Stimulated activated CD8-positive, alpha-beta memory T cell treated with anti-CD3 and anti-CD28 coated beads, Interleukin-15, amount 100 ng/mL, for 24 hours (primary cell): ENCODE results near the gene PLCB2.

Source experiments
- DNase-seq: peaks from one replicate; pipeline ENCODE4 v3.0.0-alpha.2; 2020; ENCODE audit warnings: low read depth

Gene PLCB2

DNA sequence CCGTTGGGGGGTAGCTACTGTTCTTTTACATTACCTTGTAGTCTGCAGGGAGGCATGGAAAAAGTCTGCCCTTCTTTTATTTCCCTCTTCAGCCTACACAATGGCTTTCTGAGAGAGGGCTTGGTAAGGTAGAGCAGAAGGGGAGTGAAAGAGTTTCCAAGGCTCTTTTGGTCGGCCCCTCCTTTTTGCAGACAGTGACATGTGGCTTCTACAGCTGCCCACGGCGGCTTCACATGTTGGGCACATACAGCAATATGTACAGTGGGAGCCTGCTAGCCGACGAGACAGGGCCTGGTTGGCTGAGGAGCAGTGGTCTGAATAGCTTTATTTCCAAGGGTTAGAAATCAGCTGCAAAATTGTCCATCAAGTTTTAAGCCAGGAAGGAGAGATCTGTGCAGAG lies 19.7 kb upstream of the PLCB2 start:
- no peak for DNase-seq

DNA sequence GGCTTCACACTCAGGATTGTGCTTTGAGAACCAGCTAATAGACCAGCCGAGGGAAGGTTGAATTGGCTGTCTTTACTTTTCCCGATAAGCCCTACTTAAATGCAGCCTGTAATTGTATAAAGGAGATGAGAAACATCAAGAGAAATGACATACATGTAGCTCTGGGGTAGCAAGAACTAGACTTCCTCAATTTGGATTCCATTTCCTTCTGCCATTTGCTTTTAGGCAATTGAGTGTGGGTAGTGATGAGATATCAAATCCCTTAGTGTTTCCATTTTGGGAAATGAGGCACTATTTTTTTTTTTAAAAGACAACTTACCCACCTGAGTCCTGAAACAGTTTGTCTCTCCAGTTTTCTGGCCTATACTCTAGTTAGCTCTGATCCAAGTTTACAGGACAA lies 18.0 kb upstream of the PLCB2 start:
- no peak for DNase-seq

DNA sequence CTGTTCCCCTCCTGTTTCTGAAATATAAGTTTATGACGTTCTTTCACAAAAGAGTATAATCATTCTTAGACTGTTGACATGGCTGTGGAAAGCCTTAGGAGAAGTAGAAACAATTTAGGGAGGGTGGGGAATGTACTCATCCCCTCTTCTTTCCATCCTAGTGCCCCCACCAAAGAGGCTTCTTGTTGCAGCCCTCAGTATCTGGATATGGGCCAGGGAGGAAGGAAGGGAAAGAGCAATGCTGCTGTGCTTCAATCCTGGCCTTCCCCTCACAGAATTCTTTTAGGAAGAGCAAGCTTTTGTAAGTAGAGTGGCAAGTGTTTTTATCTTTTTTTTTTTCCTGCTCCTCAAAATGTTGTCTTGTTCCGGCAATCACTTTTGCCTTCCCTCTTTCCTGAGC lies 17.5 kb upstream of the PLCB2 start:
- DNase-seq = no peak

DNA sequence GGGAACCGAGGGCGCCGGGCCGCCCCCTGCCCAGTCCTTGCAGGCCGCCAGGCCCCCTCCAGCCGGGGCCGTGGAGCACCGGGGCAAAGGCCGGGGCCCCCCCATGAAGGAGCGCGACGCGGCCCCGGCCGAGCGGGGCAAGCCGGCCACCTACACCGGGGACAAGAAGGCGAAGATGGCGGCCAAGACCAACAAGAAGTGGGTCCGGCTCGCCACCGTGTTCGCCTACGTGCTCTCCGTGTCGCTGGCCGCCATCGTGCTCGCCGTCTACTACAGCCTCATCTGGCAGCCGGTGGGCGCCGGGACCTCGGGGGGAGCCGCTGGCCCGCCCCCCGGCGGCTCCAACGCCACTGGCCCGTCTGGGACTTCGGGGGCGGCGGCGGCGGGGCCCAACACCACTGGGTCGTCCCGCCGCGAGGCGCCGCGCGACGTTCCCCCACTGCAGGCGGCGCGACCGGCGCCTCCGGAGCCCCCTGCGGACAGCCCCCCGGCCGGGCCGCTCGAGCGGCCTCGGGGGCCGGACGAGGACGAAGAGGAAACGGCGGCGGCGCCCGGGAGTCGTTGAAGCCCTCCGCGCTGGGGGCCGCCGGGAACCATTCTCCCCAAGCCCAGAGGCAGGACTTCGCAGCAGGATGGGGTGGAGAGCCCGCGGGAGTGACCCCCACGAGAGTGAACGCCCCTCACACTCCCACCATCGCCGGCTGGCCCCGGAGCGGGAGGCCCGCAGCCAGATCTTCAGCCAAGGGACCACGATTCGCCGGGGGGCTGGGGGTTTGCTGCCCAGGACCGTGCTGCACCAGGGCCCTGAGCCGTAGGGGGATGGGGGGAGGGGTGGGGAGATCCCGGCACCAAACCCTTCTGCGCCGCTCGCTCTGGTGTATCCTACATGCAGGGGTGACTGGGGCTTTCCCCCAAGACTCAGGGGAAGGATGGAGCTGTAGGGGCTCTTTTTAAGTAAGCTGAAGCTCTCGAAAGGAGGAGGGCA lies 16.5 kb upstream of the PLCB2 start:
- DNase-seq = no peak

DNA sequence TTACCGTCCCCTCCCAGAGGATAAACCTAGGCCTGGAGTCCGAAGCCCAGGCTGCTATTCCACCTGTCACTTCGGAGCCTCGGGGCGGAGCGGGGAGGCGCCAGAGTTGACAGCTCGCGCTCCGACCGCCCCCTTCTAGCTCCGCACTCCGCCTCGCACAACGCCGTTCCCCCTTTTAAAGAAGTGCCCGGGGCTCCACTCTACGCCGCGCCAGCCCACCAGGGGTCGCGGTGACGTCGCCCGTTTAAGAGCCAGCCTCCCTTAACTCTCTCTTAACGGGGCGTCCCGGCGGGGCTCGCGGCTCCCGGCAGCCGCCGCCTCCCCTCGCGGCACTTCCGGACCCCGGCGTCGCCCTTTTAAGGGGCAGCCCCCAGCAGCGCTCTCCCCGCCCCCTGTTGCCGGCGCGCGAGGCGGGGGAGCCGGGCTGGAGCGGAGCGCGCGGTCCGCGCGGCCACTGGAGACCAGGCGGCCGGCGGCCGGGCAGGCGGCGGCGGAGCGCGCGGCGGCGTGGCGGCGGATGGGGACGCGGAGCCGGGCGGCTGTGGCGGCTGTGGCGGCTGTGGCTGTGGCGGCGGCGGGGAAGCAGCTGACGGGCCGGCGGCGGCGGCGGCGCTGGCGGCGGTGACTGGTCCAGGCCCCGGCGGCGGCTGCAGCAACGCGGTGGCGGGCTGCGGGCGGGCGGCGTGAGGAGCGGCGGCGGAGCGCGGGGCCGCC lies 15.7 kb upstream of the PLCB2 start, which contains the start of gene INAFM2:
INAFM2 (plus strand) TSS at position 454 of the 714 bp plus-strand sequence. CDS start 364 bp downstream, outside the sequence.
- DNase-seq = peak; percentile 85

DNA sequence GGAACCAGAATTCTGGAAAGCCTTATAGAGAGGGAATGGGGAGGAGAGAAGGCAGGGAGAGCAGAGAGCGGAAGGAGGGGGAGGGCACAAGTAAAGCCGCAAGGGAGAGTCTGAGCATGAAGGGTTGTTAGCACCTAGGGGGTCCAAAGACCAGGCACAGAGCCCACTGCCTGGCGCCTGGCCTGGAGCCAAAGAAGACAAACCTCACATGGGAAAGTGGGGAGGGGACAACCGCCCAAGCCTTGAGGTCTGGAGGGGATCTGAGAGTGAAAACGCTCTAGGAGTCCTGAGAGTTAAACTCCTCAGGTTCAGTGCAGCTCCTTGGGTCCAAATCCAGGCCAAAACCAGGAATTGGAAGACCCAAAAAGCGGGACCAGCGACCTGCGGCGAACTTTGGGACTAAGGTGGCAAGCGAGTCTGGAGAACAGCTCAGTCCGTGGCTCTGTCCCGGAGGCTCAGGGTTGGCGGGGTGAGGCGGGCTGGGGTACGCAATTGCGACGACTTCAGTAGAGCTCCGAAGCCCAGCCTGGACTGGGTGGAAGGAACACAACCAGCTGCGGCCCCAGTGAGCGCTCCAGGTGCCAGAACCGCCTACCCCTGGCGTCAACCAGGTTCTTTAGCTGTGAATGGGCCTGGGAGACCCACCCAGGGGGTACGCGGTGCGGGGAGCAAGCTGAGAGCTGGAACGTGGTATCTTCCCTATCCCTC lies 14.9 kb upstream of the PLCB2 start:
- no peak for DNase-seq

DNA sequence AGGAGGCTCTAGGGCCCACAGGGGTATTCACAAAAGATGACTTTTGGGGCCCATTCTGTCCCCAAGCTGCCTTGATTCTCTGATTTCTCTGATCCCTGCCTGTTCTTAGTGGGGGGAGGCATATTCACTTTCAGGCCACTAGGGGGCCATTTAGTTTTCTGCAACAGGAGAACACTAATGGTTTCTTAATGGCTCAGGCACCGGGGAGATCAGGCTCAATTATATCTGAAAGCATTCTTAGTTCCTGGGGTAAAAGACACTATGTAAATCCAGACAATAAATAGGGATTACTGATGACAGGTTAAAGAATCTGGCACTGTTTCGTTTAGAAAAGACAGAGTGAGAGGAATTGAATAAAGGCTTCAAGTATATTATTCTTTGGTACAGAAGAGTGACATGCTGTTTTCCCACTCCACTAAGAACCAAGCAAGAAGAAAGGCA lies 13.2 kb upstream of the PLCB2 start:
- no peak for DNase-seq

DNA sequence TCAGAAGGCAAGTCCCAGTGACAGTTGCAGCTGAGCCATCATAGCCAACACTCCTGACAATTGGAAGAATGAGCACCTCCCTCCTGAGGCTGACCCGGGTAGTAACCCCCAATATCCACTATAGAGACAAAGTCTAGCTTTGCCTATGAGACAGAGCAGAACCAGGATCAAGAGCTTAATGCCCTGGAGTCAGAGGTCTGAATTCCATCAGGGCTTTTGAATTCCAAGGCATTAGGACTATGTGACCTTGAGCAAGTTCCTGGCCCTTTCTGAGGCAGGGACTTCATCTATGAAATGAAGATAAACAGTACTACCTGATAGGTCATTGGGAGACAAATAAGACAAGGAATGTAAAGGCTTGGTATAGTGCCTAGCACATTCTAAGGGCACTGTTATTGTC lies 12.7 kb upstream of the PLCB2 start:
- no peak for DNase-seq

DNA sequence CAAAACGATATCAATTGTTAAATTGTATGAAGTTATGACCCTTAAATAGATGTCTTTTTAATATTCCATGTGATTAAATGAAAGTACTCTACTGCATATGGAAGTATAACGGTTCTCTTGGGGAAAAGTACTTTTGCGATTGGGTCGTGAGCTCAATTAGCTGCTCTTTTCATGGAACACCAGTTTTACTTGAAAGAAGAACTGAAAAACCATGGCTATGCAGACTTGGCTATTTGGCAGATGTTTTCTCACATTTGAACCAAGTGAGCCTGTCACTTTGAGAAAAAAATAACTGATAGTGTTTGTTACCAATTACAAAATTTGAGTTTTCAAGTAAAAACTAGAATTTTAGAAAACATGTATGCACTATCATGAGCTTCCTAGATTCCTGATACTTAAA lies 9.8 kb upstream of the PLCB2 start:
- DNase-seq = no peak

DNA sequence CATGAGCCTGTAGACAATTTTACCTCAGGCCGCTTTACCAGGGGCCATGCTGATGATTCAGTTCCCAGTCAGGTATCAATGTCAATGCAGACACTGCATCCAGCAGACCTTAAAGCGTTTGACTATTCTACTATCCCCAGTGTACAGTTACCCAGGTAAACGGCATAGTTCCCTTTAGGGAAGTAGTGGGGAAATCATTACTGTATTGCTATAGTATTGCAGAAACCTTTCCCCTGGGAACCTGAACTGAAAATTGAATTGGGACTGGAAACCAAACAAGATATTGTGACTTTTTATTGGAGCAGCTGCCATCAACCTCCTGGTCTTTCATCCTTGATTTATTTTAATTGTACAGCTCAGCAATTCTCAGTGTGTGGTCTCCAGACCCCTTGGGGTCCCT lies 9.2 kb upstream of the PLCB2 start:
- no peak for DNase-seq

DNA sequence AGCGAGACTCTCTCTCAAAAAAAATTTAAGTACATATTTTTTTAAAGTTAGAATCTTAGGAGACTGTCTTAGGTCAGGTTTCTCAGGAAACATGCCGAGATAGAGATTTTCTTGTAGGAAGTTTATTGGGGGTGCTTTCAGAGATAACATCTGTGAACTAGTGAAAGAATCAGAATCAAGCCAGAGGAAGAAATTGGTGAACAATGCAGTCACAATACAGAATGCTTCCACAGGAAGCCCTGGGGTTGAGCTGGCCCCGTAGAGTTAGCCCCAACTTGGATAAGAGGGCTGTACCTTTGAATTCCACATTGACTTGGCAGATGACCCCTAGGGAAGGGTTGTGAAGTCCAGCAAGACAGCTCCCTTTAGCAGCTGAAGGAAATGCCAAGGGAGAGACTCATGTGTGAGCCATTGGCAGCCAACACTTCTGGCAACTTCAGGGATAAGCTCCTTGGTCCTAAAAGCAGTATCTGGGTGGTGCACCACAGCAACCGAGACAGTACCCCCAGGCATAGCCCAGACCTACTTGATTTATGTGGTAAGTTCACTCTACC lies 7.1 kb upstream of the PLCB2 start:
- no peak for DNase-seq

DNA sequence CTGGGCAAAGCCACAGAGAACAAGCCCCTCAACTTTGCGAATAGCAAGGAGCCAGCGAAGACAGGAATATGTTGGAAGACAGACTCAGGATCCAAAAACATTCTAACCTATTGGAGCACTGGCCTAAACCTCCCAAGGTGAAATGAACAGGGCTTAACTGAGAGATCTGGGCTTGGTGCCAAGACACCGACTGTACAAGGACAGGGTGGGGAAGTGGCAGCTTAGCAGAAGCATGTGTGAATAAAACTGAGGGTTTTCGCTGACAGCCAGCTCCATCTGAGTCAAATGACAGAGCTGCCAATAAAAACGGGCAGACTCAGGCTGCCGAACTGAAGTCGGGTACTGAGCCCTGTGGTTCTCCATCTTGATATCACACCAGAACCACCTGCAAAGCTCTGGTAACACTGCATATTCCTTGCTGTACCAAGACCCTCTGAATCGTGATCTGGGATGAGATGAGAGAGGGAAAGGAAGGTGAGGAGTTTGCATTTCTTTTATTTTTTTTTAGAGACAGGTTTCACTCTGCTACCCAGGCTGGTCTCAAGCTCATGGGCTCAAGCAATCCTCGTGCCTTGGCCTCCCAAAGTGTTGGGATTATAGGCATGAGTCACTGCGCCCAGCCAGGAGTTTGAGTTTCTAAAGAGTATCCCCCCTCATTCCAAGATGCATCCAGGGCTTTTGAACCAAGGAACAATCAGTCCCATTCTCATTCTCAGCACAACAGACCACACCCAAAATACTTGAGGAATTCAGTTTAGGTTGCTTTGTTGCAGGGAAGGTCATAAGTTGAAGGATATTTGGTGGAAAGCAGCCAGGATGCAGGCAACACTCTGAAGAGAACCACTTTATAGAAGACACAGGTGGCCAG lies 6.0 kb upstream of the PLCB2 start:
- no peak for DNase-seq

DNA sequence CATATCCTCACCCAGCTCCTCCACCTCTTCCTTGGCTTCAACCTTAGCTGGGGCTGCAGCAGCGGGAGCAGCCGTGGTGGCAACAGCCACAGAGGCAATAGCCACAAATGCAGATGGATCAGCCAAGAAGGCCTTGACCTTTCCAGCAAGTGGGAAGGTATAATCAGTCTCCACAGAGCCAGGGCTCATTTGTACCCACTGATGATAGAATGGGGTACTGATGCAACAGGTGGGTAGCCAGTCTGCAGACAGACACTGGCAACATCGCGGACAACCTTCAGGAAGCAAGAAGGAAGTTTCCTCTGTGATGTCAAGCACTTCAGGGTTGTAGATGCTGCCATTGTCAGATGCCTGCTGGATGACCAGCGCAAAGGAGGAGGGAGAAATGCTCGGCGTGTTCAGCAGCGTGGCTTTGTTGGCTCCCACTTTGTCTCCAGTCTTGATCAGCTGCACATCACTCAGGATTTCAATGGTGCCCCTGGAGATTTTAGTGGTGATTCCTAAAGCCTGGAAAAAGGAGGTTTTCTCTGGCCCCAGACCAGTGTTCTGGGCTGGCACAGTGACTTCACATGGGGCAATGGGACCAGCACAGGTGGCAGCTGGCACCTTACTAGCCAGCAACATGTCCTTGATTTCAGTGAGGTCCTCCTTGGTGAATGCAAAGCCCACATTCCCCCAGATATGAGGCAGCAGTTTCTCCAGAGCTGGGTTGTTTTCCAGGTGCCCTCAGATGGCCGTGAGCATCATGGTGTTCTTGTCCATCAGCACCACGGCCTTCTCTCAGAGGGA lies 4.8 kb upstream of the PLCB2 start:
- DNase-seq = no peak

DNA sequence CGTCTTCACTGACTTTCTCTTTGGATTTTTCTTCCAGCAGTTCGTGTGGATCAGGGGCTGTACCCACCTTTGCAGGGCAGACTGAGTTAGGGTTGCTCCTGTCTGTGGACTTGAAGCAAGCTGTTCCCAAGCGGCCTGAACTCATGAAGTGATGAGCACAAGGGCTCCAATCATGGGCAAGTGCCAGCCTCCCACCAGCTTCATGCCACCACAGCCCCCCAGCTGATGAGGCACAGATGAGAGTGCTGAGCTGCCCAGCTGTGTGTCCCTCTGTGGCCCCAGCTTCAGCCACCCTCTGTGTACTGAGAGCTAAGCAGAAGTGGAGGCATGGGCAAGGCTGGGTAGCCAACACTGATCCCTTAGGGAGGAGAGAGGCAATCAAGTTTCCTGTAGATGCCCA lies 3.3 kb upstream of the PLCB2 start:
- no peak for DNase-seq

DNA sequence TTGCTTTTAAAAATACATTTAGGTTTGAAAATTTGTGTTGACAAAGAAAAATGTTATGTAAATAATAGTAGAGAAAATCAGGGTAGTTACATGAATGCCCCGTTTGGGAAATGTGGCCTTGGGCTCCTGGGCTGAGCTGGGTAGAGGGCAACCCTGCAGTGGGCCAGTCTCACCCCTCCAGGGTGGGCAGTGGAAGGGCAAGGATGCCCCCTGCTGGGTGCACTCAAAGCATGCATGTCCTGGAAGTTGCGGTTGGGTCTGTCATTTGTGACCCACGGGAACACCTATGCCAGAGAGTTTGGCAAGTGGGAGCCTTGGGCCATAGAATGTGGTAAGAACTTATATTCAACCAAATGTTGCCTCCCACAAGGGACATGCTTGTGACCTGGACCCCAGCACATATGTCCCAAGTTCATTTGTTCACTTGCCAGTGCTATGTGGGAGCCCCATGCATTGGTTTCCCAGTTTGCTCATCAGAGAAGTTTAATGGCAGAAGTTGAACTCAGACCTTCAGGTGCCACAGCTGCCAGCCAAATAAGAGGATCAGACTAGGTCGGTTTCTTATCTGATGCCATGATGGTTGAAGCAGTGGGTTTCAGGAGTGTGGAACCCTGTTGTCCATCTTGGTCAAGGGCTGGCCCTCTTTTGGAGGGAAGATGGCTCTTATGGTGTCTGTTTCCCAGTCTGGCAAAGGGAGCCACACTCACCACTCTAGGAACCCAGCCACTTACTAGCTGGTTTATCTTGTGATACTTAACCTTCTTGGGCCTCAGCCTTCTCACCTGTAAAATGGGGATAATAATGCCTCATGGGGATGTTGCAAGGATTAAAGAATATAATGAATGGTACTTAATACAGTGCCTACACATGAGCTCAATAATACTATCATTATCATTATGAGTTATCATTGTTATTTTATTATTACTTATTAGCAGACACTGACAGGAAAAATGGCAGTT lies 2.5 kb upstream of the PLCB2 start:
- DNase-seq = no peak

DNA sequence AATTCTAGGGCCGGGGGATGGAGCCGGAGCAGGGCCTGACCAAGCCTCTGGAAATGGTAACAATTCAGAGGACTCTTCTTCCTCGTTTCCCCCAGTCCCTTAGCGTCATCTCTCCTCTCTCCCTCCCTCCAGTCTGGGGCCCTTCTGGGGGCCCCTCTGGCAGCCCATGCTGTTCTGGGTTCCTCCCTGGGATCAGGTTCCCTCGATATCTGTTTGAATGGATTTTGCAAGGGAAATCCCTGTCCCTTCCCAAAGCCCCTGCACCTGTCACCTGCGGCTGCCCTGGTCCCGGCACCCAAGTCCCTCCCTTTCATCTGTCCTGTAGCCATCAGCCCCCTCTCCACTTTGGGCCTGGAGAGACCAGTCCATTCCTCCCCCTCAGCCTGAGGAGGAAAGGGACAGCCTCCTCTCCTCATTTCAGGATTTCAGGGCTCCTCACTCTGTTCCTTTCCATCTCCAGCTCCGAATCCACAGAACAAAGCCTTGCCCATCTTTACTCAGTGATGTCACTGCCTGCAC lies 1.7 kb upstream of the PLCB2 start:
- DNase-seq = no peak

DNA sequence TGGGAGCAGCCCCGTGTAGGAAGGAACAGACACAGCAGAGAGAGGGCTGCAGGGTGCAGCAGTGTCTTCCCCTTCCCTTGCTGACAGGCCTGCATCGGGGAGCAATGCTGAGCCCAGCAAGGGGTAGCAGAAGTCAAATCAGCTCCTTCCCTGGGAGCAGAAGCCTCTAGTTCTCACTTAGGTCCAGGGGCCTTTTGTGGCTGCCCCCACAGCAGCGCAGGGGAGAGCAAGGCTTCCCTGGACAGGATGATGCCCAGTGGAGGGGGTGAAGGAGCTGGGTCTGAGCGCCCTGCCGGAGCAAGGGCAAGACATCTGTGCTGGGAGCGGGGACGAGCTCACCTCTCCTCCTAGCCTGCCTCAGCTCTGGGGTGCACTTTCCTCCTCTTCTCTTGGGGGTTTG lies 827 bp downstream of the PLCB2 start:
- DNase-seq = no peak

DNA sequence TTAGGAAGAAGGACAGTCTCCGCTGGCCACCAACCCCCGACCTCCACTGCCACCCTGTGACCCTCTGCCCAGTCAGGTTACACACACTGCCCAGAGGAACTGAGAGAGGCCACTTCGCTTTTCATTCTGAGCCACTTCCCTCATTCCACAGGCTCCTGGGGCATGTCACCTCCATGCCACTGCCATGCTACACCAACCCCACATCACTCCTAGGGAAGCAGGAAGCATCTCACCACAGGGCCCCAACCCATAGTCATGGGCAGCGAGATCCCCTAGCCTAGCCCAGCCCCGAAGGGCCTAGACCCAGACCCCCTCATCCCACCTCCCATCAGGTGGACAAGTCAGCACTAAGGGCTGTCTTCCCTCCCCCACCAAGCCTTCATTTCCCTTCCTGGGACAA lies 1.4 kb downstream of the PLCB2 start:
- no peak for DNase-seq

DNA sequence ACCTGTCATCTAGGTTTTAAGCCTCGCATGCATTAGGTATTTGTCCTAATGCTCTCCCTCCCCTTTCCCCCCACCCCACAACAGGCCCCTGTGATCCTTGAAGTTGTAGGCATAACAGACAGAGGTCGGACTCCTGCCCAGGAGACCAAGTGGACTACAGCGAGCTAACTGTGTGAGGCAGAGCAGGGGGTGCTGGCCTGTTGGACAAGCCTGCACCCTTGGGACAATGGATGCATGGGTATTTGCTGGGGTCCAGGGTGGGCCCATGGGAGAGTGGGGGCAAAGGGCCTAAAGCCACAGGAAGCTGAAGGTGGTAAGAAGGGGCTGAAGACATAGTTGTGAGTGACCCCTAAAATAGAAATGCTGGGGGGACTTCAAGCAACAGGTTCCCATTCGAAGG lies 2.5 kb downstream of the PLCB2 start:
- DNase-seq = no peak
